H1 (cell line): Measurements from ENCODE around the gene ADCK1. TPM values are rescaled to one million over a fixed set of nuclear protein-coding genes. Genes with fewer than 3 reads are reported as not detected.

ENCODE experiments used
- CTCF ChIA-PET: fragments of 300-600 bp; sonication (Branson Sonifier 250); formaldehyde crosslinking; loops from one replicate; lab custom pipeline; 2021; ENCODE audit not compliant: partially characterized antibody; lab: Charles Lee
- POLR2A ChIA-PET: fragments of 300-600 bp; sonication (Branson Sonifier 250); formaldehyde crosslinking; loops from one replicate; lab custom pipeline; 2021; ENCODE audit warnings: inconsistent platforms; ENCODE audit not compliant: partially characterized antibody; lab: Charles Lee
- DNase-seq, 2 experiments: peaks; one replicate each; pipeline versions ENCODE4 v3.0.0 to v3.0.0-alpha.2; 2010 to 2022; ENCODE audit warnings: low spot score in 2 of 2, low read depth in 1 of 2, mixed read lengths in 1 of 2
- FAIRE-seq: peaks from 2 replicates; lab custom pipeline; 2011; peaks lifted over from hg19 to GRCh38; lab: Jason Lieb, UNC
- H2AFZ ChIP-seq: 2 replicates; pipeline ENCODE4 v1.8.1; 2012; ENCODE audit warnings: low read length, inconsistent platforms
- H2AK5ac ChIP-seq: 2 replicates; pipeline ENCODE4 v1.6.1; 2013; ENCODE audit warnings: low read depth, low read length
- H2BK120ac ChIP-seq: replicated peaks from 2 replicates; pipeline ENCODE3; 2013; ENCODE audit warnings: low read depth, low read length, inconsistent platforms
- H2BK12ac ChIP-seq: 2 replicates; pipeline ENCODE4 v1.6.1; 2013; ENCODE audit warnings: low read depth, low read length
- H2BK15ac ChIP-seq: 2 replicates; pipeline ENCODE4 v1.6.1; 2013; ENCODE audit warnings: low read length
- H2BK20ac ChIP-seq: 2 replicates; pipeline ENCODE4 v1.6.1; 2013; ENCODE audit warnings: low read length
- H2BK5ac ChIP-seq: 2 replicates; pipeline ENCODE4 v1.6.1; 2013; ENCODE audit warnings: low read depth, low read length
- H3K14ac ChIP-seq: 2 replicates; pipeline ENCODE4 v1.6.1; 2013; ENCODE audit warnings: inconsistent platforms; ENCODE audit not compliant: insufficient read length
- H3K18ac ChIP-seq: 2 replicates; pipeline ENCODE4 v1.6.1; 2013; ENCODE audit warnings: low read length; ENCODE audit errors: extremely low read depth
- H3K23ac ChIP-seq: 2 replicates; pipeline ENCODE4 v1.6.1; 2013; ENCODE audit warnings: inconsistent platforms; ENCODE audit not compliant: insufficient read length
- H3K23me2 ChIP-seq: 2 replicates; pipeline ENCODE4 v1.6.1; 2013; ENCODE audit warnings: low read depth, low read length
- H3K27ac ChIP-seq: 2 replicates; pipeline ENCODE4 v1.6.1; 2011; ENCODE audit warnings: low read depth, low read length, inconsistent platforms
- H3K27me3 ChIP-seq, 4 experiments: replicated peaks in 1 of 4; 1 replicate in 1 of 4; 2 replicates in 3 of 4; pipeline versions ENCODE4 v1.6.1 to v1.8.1; 2011 to 2013; ENCODE audit warnings: low read length in 3 of 4, mild to moderate bottlenecking in 3 of 4, inconsistent platforms in 2 of 4, mixed read lengths in 2 of 4, moderate library complexity in 1 of 4; ENCODE audit not compliant: control insufficient read depth in 3 of 4, insufficient read depth in 3 of 4; ENCODE audit errors: extremely low read depth in 1 of 4
- H3K36me3 ChIP-seq, 4 experiments: 2 replicates each; pipeline versions ENCODE4 v1.6.1 to v1.8.1; 2011 to 2013; ENCODE audit warnings: mild to moderate bottlenecking in 4 of 4, low read length in 3 of 4, moderate library complexity in 2 of 4, control low read depth in 1 of 4, inconsistent platforms in 1 of 4; ENCODE audit not compliant: insufficient read depth in 4 of 4, control insufficient read depth in 2 of 4
- H3K4ac ChIP-seq: replicated peaks from 2 replicates; pipeline ENCODE3; 2013; ENCODE audit warnings: low read length, low read depth, mixed read lengths, inconsistent platforms; ENCODE audit not compliant: insufficient read length
- H3K4me1 ChIP-seq, 4 experiments: replicated peaks in 1 of 4; 1 replicate in 1 of 4; 2 replicates in 3 of 4; pipeline versions ENCODE4 v1.6.1 to v1.8.1; 2011 to 2013; ENCODE audit warnings: low read length in 3 of 4, inconsistent platforms in 2 of 4, mixed read lengths in 1 of 4; ENCODE audit not compliant: insufficient read depth in 4 of 4, control insufficient read depth in 3 of 4
- H3K4me2 ChIP-seq, 2 experiments: 2 replicates each; pipeline versions ENCODE4 v1.6.1 to v1.8.1; 2011 to 2013; ENCODE audit warnings: low read depth in 2 of 2, low read length in 2 of 2, control low read depth in 1 of 2, inconsistent platforms in 1 of 2, mild to moderate bottlenecking in 1 of 2; ENCODE audit not compliant: insufficient read depth in 1 of 2
- H3K4me3 ChIP-seq, 4 experiments: fragments of 200-600, 300-600 bp in 1 of 4; sonication (generic), shearing (Covaris generic), sonication (Bioruptor Twin) in 1 of 4; 2 replicates each; pipeline versions ENCODE4 v1.5.1 to v1.8.1; 2011 to 2016; ENCODE audit warnings: low read length in 4 of 4, low read depth in 3 of 4, control low read depth in 2 of 4, inconsistent platforms in 2 of 4, mild to moderate bottlenecking in 2 of 4, mixed read lengths in 1 of 4, moderate library complexity in 1 of 4; ENCODE audit not compliant: insufficient read depth in 2 of 4; ENCODE audit errors: extremely low read depth in 1 of 4
- H3K56ac ChIP-seq: replicated peaks from 2 replicates; pipeline ENCODE3; 2013; ENCODE audit warnings: low read depth, mild to moderate bottlenecking, mixed read lengths, low read length, inconsistent platforms; ENCODE audit not compliant: insufficient read length
- H3K79me1 ChIP-seq: 2 replicates; pipeline ENCODE4 v1.6.1; 2013; ENCODE audit warnings: low read depth, low read length, control low read depth
- H3K79me2 ChIP-seq, 2 experiments: 2 replicates each; pipeline versions ENCODE4 v1.6.1 to v1.8.1; 2012 to 2013; ENCODE audit warnings: low read length in 2 of 2, mild to moderate bottlenecking in 2 of 2, inconsistent platforms in 1 of 2; ENCODE audit not compliant: insufficient read depth in 2 of 2, control insufficient read depth in 1 of 2
- H3K9ac ChIP-seq, 4 experiments: replicated peaks in 1 of 4; 1 replicate in 1 of 4; 2 replicates in 3 of 4; pipeline versions ENCODE4 v1.6.1 to v1.8.1; 2011 to 2013; ENCODE audit warnings: low read depth in 3 of 4, low read length in 3 of 4, control low read depth in 2 of 4, mild to moderate bottlenecking in 2 of 4, moderate library complexity in 2 of 4, inconsistent platforms in 1 of 4; ENCODE audit errors: extremely low read depth in 1 of 4
- H3K9me3 ChIP-seq, 2 experiments: 2 replicates each; pipeline versions ENCODE4 v1.6.1 to v1.8.1; 2012 to 2013; ENCODE audit warnings: mild to moderate bottlenecking in 2 of 2, moderate library complexity in 2 of 2, control low read depth in 1 of 2, inconsistent platforms in 1 of 2, low read depth in 1 of 2, low read length in 1 of 2, mixed read lengths in 1 of 2; ENCODE audit not compliant: insufficient read depth in 2 of 2
- H4K20me1 ChIP-seq, 2 experiments: replicated peaks in 1 of 2; 2 replicates each; pipeline versions ENCODE3 to v1.8.1; 2011 to 2013; ENCODE audit warnings: inconsistent platforms in 2 of 2, low read length in 2 of 2, mild to moderate bottlenecking in 1 of 2; ENCODE audit not compliant: insufficient read depth in 2 of 2, control insufficient read depth in 1 of 2
- H4K5ac ChIP-seq: 2 replicates; pipeline ENCODE4 v1.6.1; 2013; ENCODE audit warnings: low read length, low read depth, mixed read lengths, inconsistent platforms; ENCODE audit not compliant: insufficient read length
- H4K8ac ChIP-seq: 2 replicates; pipeline ENCODE4 v1.8.0; 2013; ENCODE audit warnings: mild to moderate bottlenecking, moderate library complexity, low read length, inconsistent platforms; ENCODE audit not compliant: insufficient read depth; ENCODE audit errors: extremely low read depth
- H4K91ac ChIP-seq: replicated peaks from 2 replicates; pipeline ENCODE3; 2013; ENCODE audit warnings: low read length, mixed read lengths, inconsistent platforms; ENCODE audit not compliant: insufficient read length
- WGBS, 2 experiments: shearing (Covaris generic) in 1 of 2; methylation state at CpG; one replicate each; pipeline versions ENCODE4 v1.1.6 to v1.1.7; 2013 to 2015; ENCODE audit warnings: low lambda C conversion rate in 2 of 2, mixed read lengths in 2 of 2, inconsistent platforms in 1 of 2, low coverage in 1 of 2, missing lambda C conversion rate in 1 of 2; ENCODE audit not compliant: insufficient replicate concordance in 2 of 2, insufficient coverage in 1 of 2, insufficient read length in 1 of 2; ENCODE audit errors: extremely low coverage in 1 of 2, missing lambda C conversion rate in 1 of 2; 5-methylcytosine and 5-hydroxymethylcytosine counted together
- polyA plus RNA-seq, 7 experiments: library from polyadenylated mRNA; depleted of rRNA in 3 of 7; stranded (reverse) in 5 of 7; unstranded in 2 of 7; fragments of >200 nt in 5 of 7; fragments of 200-250 nt in 2 of 7; gene quantifications; 1 replicate in 5 of 7; 2 replicates in 1 of 7; 4 replicates in 1 of 7; pipeline versions ENCODE4 v1.2.1 to v1.2.3, GENCODE V29; 2011 to 2013; ENCODE audit warnings: missing spikeins in 2 of 7, mixed read lengths in 2 of 7
- total RNA-seq: library from RNA; stranded (reverse); fragmentation: NEBNext Ultra II Directional; extraction: Animal tissue kit (Norgen Biotek cat#: 25700); gene quantifications from 2 replicates; pipeline ENCODE4 v1.2.1, GENCODE V29; 2021
- TF ChIP-seq, protein P1 (sequence below): IDR thresholded peaks from 2 replicates; pipeline ENCODE4 v1.6.1; 2011; ENCODE audit warnings: low read depth, mild to moderate bottlenecking, low read length; ENCODE audit not compliant: insufficient read depth

ADCK1 gene
- total and polyA plus RNA-seq, 2 of the 8 experiments (the other 6 are each of a cell fraction or from before 2014, with no cell fraction given): 11.0 to 16.8 TPM

DNA sequence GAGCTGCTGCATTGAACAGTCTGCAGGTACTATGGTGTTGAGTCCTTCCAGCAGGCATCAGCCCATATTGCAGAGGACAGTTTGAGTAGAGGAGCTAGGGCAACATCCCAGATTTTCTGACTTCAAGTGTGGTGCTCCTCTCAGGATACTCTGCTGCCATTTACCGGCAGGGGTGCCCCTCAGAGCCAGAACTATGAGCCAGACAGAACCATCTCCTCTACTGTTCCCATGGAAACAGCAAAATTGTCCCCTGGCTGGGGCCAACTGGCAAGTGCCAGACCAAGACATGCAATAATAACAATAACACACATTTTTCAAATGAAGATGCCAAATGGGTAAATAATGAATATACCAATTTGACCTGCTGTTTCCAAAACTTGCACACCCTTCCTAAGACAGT is 102.9 kb downstream of the ADCK1 start:
- Histone ChIP-seq H2AFZ (no peak overlapping the region), H3K18ac (no peak overlapping the region), H2BK5ac (no peak overlapping the region), H3K23me2 (0 out of 2 replicates have a peak, but pooled peaks cover 2% of the 10 kb centered on the region), H3K27ac (no peak overlapping the region), H3K9ac (no peak overlapping the region), H3K56ac (no peak overlapping the region), H3K79me1 (no peaks in the 10 kb centered on the region), H3K9me3 (no peaks in the 10 kb centered on the region), H2BK20ac (no peak overlapping the region), H2BK120ac (no peak overlapping the region), H3K4me2 (no peak overlapping the region), H4K8ac (no peak overlapping the region), H3K23ac (no peak overlapping the region), H2AK5ac (no peak overlapping the region), H3K14ac (no peak overlapping the region), H3K4ac (no peak overlapping the region), H3K4me1 (no peaks in the 10 kb centered on the region), H4K91ac (no peak overlapping the region), H3K36me3 (no peaks in the 10 kb centered on the region), H3K27me3 (no peaks in the 10 kb centered on the region), H3K4me3 (no peak overlapping the region), H2BK12ac (no peak overlapping the region), H2BK15ac (no peak overlapping the region), H3K79me2 (no peaks in the 10 kb centered on the region), H4K5ac (no peak overlapping the region), H4K20me1 (no peaks in the 10 kb centered on the region)
- FAIRE-seq (no peak), DNase-seq (no peak)
- ChIA-PET CTCF (interaction anchor here (2.7 kb wide), 1 partner anchor 41 kb away, joined by 9 read pairs; no protein-coding TSS in a partner anchor), POLR2A (interaction anchor here (0.9 kb wide), 1 partner anchor 374 kb away, joined by 3 read pairs; no protein-coding TSS in a partner anchor)
- WGBS, 2 experiments: 86% methylated on average over 1 of the region's 1 CpG; no CpG with 5 or more reads in 1 of the 2 experiments
- TF ChIP-seq, protein P1, sequence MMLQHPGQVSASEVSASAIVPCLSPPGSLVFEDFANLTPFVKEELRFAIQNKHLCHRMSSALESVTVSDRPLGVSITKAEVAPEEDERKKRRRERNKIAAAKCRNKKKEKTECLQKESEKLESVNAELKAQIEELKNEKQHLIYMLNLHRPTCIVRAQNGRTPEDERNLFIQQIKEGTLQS: no peak
